Stomach (tissue), 9 donors: ENCODE data around the gene SINHCAF. TPM values are rescaled to one million over a fixed set of nuclear protein-coding genes. Genes with fewer than 3 reads are reported as not detected.
"Not testable (repeated sequence)": the region's sequence is repeated elsewhere in the genome, so short reads cannot be mapped to it uniquely, and the experiment has no call there.

Source experiments
- DNase-seq, 2 donors: peaks; one replicate each; pipeline versions ENCODE4 v3.0.0 to v3.0.0-alpha.2; 2013 to 2019
- H3K27ac ChIP-seq, 5 donors: fragments of 200-600 bp in 4 of 5; sonication (generic) in 4 of 5; one replicate each; pipeline ENCODE4 v1.5.1; 2013 to 2019; ENCODE audit warnings: mild to moderate bottlenecking in 1 of 5, moderate library complexity in 1 of 5
- H3K27me3 ChIP-seq, 3 donors: fragments of 200-600 bp; sonication (generic); one replicate each; pipeline ENCODE4 v1.5.1; 2017 to 2019; ENCODE audit warnings: mixed run types in 1 of 3
- H3K36me3 ChIP-seq, 4 donors: fragments of 200-600 bp; sonication (generic); 1 replicate in 3 of 4; 2 replicates in 1 of 4; pipeline ENCODE4 v1.5.1; 2016 to 2019
- H3K4me1 ChIP-seq, 4 donors: fragments of 200-600 bp; sonication (generic); one replicate each; pipeline ENCODE4 v1.5.1; 2016 to 2019
- H3K4me3 ChIP-seq, 4 donors: fragments of 200-600 bp; sonication (generic) in 3 of 4; one replicate each; pipeline ENCODE4 v1.5.1; 2016 to 2019; ENCODE audit warnings: mild to moderate bottlenecking in 1 of 4
- H3K9me3 ChIP-seq, 4 donors: fragments of 200-600 bp; sonication (generic); one replicate each; pipeline ENCODE4 v1.5.1; 2016 to 2019
- CTCF ChIP-seq, 7 experiments: fragments of 450-650 bp in 4 of 7; fragments of 200-600 bp in 3 of 7; sonication (generic) in 3 of 7; IDR thresholded peaks; one replicate each; pipeline ENCODE4 v1.5.1; 2016 to 2019; ENCODE audit warnings: antibody characterized with exemption in 7 of 7, control low read depth in 2 of 7, mild to moderate bottlenecking in 1 of 7
- EP300 ChIP-seq: sonication (generic); formaldehyde crosslinking; IDR thresholded peaks from one replicate; pipeline ENCODE4 v1.6.1; 2017; ENCODE audit warnings: antibody characterized with exemption
- POLR2A ChIP-seq, 4 donors: fragments of 450-650 bp; IDR thresholded peaks; one replicate each; pipeline ENCODE4 v1.6.1; 2016; ENCODE audit warnings: antibody characterized with exemption in 4 of 4, control low read depth in 2 of 4, mild to moderate bottlenecking in 1 of 4, moderate library complexity in 1 of 4
- POLR2AphosphoS5 ChIP-seq, 3 donors: sonication (generic); formaldehyde crosslinking; IDR thresholded peaks; one replicate each; pipeline ENCODE4 v1.6.1; 2016; ENCODE audit warnings: antibody characterized with exemption in 3 of 3
- WGBS, 5 donors: extraction: QIAGEN DNeasy Blood & Tissue Kit in 3 of 5; methylation state at CpG; one replicate each; pipeline versions ENCODE4 v1.1.5 to v1.1.7; 2013 to 2018; 5-methylcytosine and 5-hydroxymethylcytosine counted together
- intact Hi-C: fragments of 100-400 bp; cut with DNase I; formaldehyde crosslinking; loops from one replicate; pipeline ENCODE4 v1.15.1; 2023; ENCODE audit warnings: low total_unique reads
- polyA plus RNA-seq, 3 donors: library from polyadenylated mRNA; stranded (reverse); fragments of 200-250 nt; gene quantifications; one replicate each; pipeline ENCODE4 v1.2.3, GENCODE V29; 2013
- total RNA-seq, 5 donors: library from RNA; depleted of rRNA; stranded (reverse); fragments of >200 nt; gene quantifications; one replicate each; pipeline versions ENCODE4 v1.1.0 to v1.2.3, GENCODE V29; 2014 to 2016
- donor health status: healthy with polysubstance abuse.
- donor health status: Bipolar disorder and iron deficiency.
- donor health status: healthy.

The SINHCAF gene
- total and polyA plus RNA-seq, 8 donors = 17.5 to 93.5 (median 28.2) TPM

- Histone ChIP-seq H3K27me3 (no peaks in the 10 kb centered on the region), H3K27ac (no peak overlapping the region), H3K9me3 (no peaks in the 10 kb centered on the region), H3K4me3 (no peak overlapping the region), H3K36me3 (no peaks in the 10 kb centered on the region), H3K4me1 (peaks cover 0 to 8% (median 0%) of the 10 kb centered on the region in 4 donors)
- no peak for TF ChIP-seq CTCF (IDR thresholded peaks at IDR 0.05)
- no peak for TF ChIP-seq POLR2A (IDR thresholded peaks at IDR 0.05)
- TF ChIP-seq EP300 = no peak
- TF ChIP-seq POLR2AphosphoS5 (IDR thresholded peaks at IDR 0.05) = no peak
- intact Hi-C loops = no loop called here
- WGBS, 5 donors = 43 to 68% (median 51%) methylated on average over 8 of the region's 8 CpGs
- DNase-seq = peak in 1 of 2 donors; percentile 25
Observed at GRCh38 chr12:31259136-31259886, 66.6 kb downstream of the SINHCAF start.

- intact Hi-C loops = no loop called here
- WGBS, 5 donors = 68 to 95% (median 77%) methylated on average over 6 of the region's 6 CpGs
- TF ChIP-seq CTCF (IDR thresholded peaks at IDR 0.05) = no peak
- TF ChIP-seq EP300 = no peak
- no peak for TF ChIP-seq POLR2A (IDR thresholded peaks at IDR 0.05)
- no peak for TF ChIP-seq POLR2AphosphoS5 (IDR thresholded peaks at IDR 0.05)
Observed at GRCh38 chr12:31257784-31258183, 68.2 kb downstream of the SINHCAF start.

GRCh38 chr12:31251707-31252611 is 74.0 kb downstream of the SINHCAF start:
- DNase-seq, intact Hi-C loops, H3K4me1 ChIP-seq, H3K27me3 ChIP-seq, H3K27ac ChIP-seq, H3K36me3 ChIP-seq, H3K9me3 ChIP-seq: not testable (repeated sequence)
- 63 to 81% (median 68%) methylated on average over 33 to 34 of the region's 34 CpGs for WGBS, 5 donors
- TF ChIP-seq CTCF (IDR thresholded peaks at IDR 0.05) = peak in 2 of 7 experiments; percentile 5 to 34
- H3K4me3 ChIP-seq = peak overlapping the region in 2 of 4 donors; percentile 10 to 34

More at GRCh38 chr12:31257784-31258183, 68.2 kb downstream of the SINHCAF start:
- H3K4me1 ChIP-seq = peaks cover 0 to 8% (median 0%) of the 10 kb centered on the region in 4 donors
- H3K27ac ChIP-seq = no peak overlapping the region
- no peak overlapping the region for H3K4me3 ChIP-seq
- H3K9me3 ChIP-seq = no peaks in the 10 kb centered on the region
- no peaks in the 10 kb centered on the region for H3K36me3 ChIP-seq
- DNase-seq = no peak
- no peaks in the 10 kb centered on the region for H3K27me3 ChIP-seq

GRCh38 chr12:31250179-31250578 is 75.8 kb downstream of the SINHCAF start:
- Histone ChIP-seq H3K4me1 (no peaks in the 10 kb centered on the region), H3K27me3 (no peaks in the 10 kb centered on the region), H3K27ac (no peak overlapping the region), H3K4me3 (no peak overlapping the region), H3K36me3 (no peaks in the 10 kb centered on the region), H3K9me3 (no peaks in the 10 kb centered on the region)
- WGBS, 5 donors = 63 to 68% (median 66%) methylated on average over 5 to 6 of the region's 6 CpGs
- TF ChIP-seq EP300 = no peak
- no peak for TF ChIP-seq POLR2A (IDR thresholded peaks at IDR 0.05)
- no peak for TF ChIP-seq CTCF (IDR thresholded peaks at IDR 0.05)
- TF ChIP-seq POLR2AphosphoS5 (IDR thresholded peaks at IDR 0.05) = no peak
- intact Hi-C loops = no loop called here
- DNase-seq = no peak
